Measurements from ENCODE around the gene SV2A.
A peak's percentile ranks its signal among the peaks of the same experiment; 100 is the strongest.
"Not testable (repeated sequence)": the region's sequence is repeated elsewhere in the genome, so short reads cannot be mapped to it uniquely, and the experiment has no call there.

SV2A gene

GRCh38 chr1:149886396-149887195 lies 31.0 kb downstream of the SV2A start:
- peak; percentile 58 for DNase-seq (ENCODE audit: low read depth)

DNA sequence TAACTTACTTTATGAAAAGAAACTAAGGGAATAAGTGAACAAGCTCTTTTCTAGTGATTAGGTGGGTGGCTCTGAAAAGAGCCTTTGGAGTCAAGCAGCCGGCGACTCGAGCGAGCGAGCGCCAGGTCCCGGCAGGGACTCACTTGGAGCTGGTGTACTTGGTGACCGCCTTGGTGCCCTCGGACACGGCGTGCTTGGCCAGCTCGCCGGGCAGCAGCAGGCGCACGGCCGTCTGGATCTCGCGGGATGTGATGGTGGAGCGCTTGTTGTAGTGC lies 31.6 kb downstream of the SV2A start:
- not testable (repeated sequence) for DNase-seq (ENCODE audit: low read depth)

GRCh38 chr1:149885339-149886120 lies 32.1 kb downstream of the SV2A start:
- DNase-seq (ENCODE audit: low read depth) = peak; percentile 33

- DNase-seq (ENCODE audit: low read depth) = no peak
Measured at GRCh38 chr1:149884433-149885338, 33.0 kb downstream of the SV2A start.

- no peak for DNase-seq (ENCODE audit: low read depth)
Measured at GRCh38 chr1:149883598-149884247, 33.9 kb downstream of the SV2A start.

DNA sequence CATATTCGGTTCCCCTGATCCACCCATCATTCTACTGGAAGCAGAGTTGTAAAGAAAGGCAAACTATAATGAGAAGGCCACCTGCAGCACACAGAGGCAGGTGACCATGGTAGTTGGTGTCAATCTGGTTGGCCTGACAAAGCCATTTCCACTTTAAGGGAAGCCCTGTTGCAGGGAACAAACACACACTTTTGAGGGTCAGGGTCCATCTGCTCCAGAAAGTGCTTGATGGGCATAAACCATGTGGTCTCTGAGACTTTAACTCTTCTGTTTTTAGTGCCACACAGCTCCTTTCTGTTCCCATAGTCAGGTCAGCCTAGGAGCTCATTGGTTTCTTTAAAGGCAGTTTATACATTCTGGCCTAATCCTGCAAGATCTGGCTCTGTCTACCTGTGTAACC lies 35.8 kb downstream of the SV2A start:
- DNase-seq (ENCODE audit: low read depth) = no peak

GRCh38 chr1:149879556-149879955 lies 38.1 kb downstream of the SV2A start:
- DNase-seq (ENCODE audit: low read depth) = no peak

- DNase-seq (ENCODE audit: low read depth) = no peak
Measured at GRCh38 chr1:149877211-149877946, 40.3 kb downstream of the SV2A start.

GRCh38 chr1:149873060-149873459 lies 44.6 kb downstream of the SV2A start:
- DNase-seq (ENCODE audit: low read depth) = not testable (repeated sequence)

DNA sequence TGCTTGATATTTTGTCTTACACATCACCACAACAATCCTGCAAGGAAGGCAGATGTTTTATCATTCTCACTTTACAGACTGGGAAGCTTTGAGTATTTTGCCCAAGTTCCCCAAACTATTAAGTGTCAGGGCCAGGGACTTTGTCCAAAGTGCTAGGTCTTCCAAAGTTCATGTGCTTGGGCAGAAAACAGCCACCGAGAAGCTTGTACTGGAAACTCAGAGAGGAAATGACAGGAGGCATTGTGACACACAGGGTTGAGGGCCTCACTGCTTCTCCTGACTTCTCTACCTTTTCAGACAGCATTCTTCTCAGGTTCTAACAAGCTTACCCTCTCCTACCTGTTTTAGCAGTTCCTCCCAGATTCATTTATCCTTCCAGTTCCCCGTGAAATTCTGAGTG lies 50.8 kb downstream of the SV2A start:
- not testable (repeated sequence) for DNase-seq (ENCODE audit: low read depth)

DNA sequence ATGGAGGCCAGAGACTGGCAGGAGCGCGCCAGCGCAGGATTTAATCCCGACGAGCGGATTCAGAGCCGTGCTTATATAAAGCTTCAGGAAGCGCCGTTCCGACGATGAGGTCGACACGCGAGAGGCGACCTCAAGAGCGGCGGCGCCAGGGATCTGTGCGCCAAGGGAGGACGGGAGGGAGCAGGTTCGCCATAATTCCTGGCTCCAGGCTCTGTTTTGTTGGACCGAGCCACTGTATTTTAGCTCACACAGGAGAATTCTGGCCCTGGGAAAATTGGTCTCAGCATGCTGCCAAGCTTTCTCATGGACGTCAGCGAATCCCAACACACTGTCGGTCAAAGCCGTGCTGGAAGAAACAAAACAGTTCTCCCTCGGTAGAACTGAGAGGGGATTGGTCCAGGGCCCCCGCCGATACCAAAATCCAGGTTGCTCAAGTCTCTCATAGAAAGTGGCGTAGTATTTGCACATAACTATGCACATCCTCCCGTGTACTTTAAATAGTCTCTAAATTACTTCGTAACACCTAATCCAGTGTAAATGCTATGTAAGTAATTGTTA lies 56.1 kb downstream of the SV2A start:
- DNase-seq (ENCODE audit: low read depth) = not testable (repeated sequence)

DNA sequence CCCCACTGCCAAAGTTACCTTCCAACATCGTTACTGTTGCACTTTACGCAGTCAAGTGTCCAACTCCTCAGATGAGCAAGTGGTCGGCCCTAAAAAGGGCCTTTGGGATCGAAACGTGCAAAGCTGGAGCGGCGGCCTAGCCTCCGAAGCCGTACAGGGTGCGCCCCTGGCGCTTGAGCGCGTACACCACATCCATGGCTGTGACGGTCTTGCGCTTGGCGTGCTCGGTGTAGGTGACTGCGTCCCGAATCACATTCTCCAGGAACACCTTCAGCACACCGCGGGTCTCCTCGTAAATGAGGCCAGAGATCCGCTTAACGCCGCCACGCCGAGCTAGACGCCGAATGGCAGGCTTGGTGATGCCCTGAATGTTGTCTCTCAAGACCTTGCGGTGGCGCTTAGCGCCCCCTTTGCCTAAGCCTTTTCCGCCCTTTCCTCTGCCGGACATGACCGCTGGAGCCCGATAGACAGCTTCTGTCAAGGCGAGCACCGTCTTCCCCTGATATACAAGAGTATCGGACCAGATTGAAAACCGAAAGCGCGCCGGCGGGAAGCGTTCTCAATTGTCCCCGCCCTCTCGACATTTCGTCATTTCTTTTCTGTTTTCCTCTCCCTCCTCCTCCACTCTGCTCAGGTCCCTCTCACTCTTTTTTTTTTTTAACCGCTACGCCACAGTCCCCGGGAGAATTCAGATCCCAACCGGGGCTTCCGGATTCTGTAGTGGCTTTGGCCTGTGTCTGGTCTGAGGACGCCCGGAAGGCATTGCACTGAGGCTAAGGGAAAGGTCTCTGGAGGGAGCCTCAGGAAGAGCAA lies 56.8 kb downstream of the SV2A start:
- DNase-seq (ENCODE audit: low read depth) = not testable (repeated sequence)

DNA sequence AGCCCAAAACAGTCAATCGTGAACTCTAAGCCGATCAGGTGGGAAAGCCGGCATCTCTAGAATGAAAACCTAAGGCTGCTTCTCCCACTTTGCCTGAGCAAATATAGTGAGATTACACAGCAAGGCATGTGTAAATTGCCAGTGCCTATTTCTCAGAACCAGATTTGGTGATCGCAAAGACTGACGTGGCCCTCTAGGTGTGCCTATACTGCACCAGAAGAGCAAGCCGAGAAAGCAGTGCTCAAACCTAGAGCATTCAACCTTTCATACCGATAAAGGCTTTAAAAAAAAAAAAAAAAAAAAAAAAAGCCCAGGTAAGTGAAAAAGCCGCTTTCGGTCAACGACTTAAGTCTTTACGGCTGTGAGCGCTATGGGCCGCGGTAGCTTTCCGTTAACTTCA lies 57.4 kb downstream of the SV2A start:
- not testable (repeated sequence) for DNase-seq (ENCODE audit: low read depth)

Data from stimulated activated CD8-positive, alpha-beta memory T cell treated with anti-CD3 and anti-CD28 coated beads, Interleukin-7, amount 100 ng/mL, for 24 hours (primary cell).